Kidney (tissue), 14 donors: ENCODE data around the gene AJAP1. TPM values are rescaled to one million over a fixed set of nuclear protein-coding genes. Genes with fewer than 3 reads are reported as not detected.

ENCODE experiments used
- DNase-seq, 5 donors: peaks; one replicate each; pipeline ENCODE4 v3.0.0-alpha.2; 2013 to 2020
- FAIRE-seq: peaks from 2 replicates; lab custom pipeline; 2012; peaks lifted over from hg19 to GRCh38; lab: Jason Lieb, UNC
- H3K27ac ChIP-seq, 2 donors: one replicate each; pipeline ENCODE4 v1.7.0; 2013; ENCODE audit warnings: low read depth in 2 of 2, low read length in 2 of 2, inconsistent platforms in 1 of 2
- H3K27me3 ChIP-seq: one replicate; pipeline ENCODE4 v1.7.1; 2013; ENCODE audit warnings: low read length, inconsistent platforms; ENCODE audit not compliant: control insufficient read depth, insufficient read depth
- H3K36me3 ChIP-seq, 3 donors: one replicate each; pipeline versions ENCODE4 v1.7.0 to v1.7.1; 2013; ENCODE audit warnings: low read length in 3 of 3, control low read depth in 1 of 3, inconsistent platforms in 1 of 3; ENCODE audit not compliant: insufficient read depth in 3 of 3, control insufficient read depth in 2 of 3
- H3K4me1 ChIP-seq, 3 donors: one replicate each; pipeline versions ENCODE4 v1.7.0 to v1.7.1; 2013; ENCODE audit warnings: low read length in 3 of 3, inconsistent platforms in 1 of 3, low read depth in 1 of 3; ENCODE audit not compliant: control insufficient read depth in 2 of 3, insufficient read depth in 2 of 3
- H3K4me3 ChIP-seq, 3 donors: one replicate each; pipeline versions ENCODE4 v1.7.0 to v1.8.1; 2013; ENCODE audit warnings: low read length in 3 of 3, control low read depth in 1 of 3, inconsistent platforms in 1 of 3
- H3K9ac ChIP-seq, 3 donors: one replicate each; pipeline versions ENCODE4 v1.7.0 to v1.7.1; 2013; ENCODE audit warnings: low read length in 3 of 3, control low read depth in 1 of 3, inconsistent platforms in 1 of 3
- H3K9me3 ChIP-seq, 3 donors: one replicate each; pipeline versions ENCODE4 v1.7.0 to v1.7.1; 2013; ENCODE audit warnings: low read length in 3 of 3, control low read depth in 1 of 3, inconsistent platforms in 1 of 3; ENCODE audit not compliant: control insufficient read depth in 2 of 3, insufficient read depth in 1 of 3
- intact Hi-C: fragments of 100-400 bp; cut with DNase I; formaldehyde crosslinking; loops from one replicate; pipeline ENCODE4 v1.11.1; 2022
- polyA plus RNA-seq: library from polyadenylated mRNA; stranded (reverse); fragments of 350-450 nt; fragmentation: Illumina TruSeq; extraction: RNeasy Lipid Tissue Mini Kit (QIAGEN cat#74804); gene quantifications from one replicate; pipeline ENCODE4 v1.2.3, GENCODE V29; 2014; ENCODE audit warnings: low read depth, low replicate concordance; ENCODE audit not compliant: insufficient read depth
- total RNA-seq: library from RNA; stranded (reverse); fragmentation: NEBNext Ultra II Directional; extraction: Animal tissue kit (Norgen Biotek cat#: 25700); gene quantifications from one replicate; pipeline ENCODE4 v1.2.1, GENCODE V29; 2021
- TF ChIP-seq, protein P1 (sequence below): IDR thresholded peaks from 3 replicates; pipeline ENCODE4 v1.5.1; 2012; ENCODE audit warnings: mild to moderate bottlenecking, moderate library complexity, borderline replicate concordance; ENCODE audit not compliant: insufficient read depth; ENCODE audit errors: extremely low read depth
- donor health status: control.
- donor health status: control.
- donor health status: control.
- donor health status: control.
- donor health status: control.
- donor health status: DM: yes; HTN: yes; CAD: no.
- donor health status: Normal renal cell carcinoma (clear cell type).

The AJAP1 gene
- total and polyA plus RNA-seq, 2 donors from 2014 or later: 2.7 to 5.5 TPM

DNA sequence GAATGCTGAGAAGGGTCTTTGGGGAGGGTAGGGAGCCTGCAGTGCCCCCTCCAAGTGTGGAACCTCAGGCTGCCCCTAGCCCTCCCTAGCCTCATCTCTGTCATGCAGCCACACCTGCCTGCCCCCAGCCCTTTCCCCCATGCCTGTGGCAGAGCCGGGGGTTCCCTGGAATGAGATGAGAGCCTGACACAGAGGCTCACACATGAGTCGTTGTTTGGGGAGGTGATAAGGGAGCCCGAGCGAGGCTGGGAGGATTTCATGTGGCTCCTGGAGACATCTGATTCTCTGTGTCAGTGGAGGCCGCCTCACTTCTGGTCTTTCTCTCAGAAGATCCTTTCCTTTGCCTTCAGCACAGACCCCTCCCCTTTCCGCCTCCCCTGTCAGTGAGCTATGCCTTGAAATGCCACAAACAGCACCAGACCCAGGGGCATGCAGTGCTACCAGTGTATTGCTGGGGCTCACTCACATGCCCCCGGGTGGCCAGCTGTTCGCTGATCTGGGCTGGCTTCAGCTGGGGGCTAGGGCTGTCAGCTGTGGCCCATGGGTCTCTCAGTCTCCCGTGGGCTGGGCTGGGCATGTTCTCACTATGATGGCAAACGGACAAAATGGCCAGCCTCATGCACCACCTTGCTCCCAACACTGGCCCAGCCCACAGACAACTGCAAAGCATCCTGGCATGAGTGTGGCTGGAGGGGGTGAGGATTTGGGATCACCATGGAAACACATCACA lies 102.6 kb downstream of the AJAP1 start:
- Histone ChIP-seq H3K4me3 (no peak overlapping the region), H3K4me1 (no peaks in the 10 kb centered on the region), H3K36me3 (no peaks in the 10 kb centered on the region), H3K9me3 (peaks cover 0 to 2% (median 0%) of the 10 kb centered on the region in 3 donors), H3K9ac (no peak overlapping the region), H3K27me3 (no peaks in the 10 kb centered on the region), H3K27ac (no peak overlapping the region)
- FAIRE-seq (no peak), DNase-seq (no peak)
- TF ChIP-seq, protein P1, sequence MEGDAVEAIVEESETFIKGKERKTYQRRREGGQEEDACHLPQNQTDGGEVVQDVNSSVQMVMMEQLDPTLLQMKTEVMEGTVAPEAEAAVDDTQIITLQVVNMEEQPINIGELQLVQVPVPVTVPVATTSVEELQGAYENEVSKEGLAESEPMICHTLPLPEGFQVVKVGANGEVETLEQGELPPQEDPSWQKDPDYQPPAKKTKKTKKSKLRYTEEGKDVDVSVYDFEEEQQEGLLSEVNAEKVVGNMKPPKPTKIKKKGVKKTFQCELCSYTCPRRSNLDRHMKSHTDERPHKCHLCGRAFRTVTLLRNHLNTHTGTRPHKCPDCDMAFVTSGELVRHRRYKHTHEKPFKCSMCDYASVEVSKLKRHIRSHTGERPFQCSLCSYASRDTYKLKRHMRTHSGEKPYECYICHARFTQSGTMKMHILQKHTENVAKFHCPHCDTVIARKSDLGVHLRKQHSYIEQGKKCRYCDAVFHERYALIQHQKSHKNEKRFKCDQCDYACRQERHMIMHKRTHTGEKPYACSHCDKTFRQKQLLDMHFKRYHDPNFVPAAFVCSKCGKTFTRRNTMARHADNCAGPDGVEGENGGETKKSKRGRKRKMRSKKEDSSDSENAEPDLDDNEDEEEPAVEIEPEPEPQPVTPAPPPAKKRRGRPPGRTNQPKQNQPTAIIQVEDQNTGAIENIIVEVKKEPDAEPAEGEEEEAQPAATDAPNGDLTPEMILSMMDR: no peak
- intact Hi-C loops: no loop called here

DNA sequence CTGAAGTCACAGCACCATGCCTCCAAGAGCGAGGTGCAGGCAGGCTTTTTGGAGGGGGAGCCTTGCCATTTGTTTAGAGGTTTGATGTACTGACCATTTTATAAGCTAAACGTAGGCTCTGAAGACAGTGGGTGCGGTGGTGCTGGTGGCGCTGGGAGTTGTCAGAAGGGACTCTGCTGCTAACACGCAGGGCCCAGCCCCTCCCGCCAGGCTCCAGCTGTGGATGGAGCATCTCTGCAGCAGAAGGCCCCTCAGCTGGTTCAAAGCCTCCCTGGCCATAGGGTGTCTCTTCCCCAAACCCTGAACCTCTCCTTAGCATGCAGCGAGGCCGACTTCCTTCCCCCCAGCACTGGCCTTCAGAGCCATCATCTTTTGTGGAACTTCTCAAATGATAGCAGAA lies 105.3 kb downstream of the AJAP1 start:
- DNase-seq (peak in 1 of 5 donors; percentile 39), FAIRE-seq (no peak)
- Histone ChIP-seq H3K27ac (no peak overlapping the region), H3K4me1 (no peaks in the 10 kb centered on the region), H3K4me3 (no peak overlapping the region), H3K27me3 (no peaks in the 10 kb centered on the region), H3K36me3 (no peaks in the 10 kb centered on the region), H3K9me3 (no peaks in the 10 kb centered on the region), H3K9ac (no peak overlapping the region)
- intact Hi-C loops: no loop called here
- TF ChIP-seq, protein P1: no peak

DNA sequence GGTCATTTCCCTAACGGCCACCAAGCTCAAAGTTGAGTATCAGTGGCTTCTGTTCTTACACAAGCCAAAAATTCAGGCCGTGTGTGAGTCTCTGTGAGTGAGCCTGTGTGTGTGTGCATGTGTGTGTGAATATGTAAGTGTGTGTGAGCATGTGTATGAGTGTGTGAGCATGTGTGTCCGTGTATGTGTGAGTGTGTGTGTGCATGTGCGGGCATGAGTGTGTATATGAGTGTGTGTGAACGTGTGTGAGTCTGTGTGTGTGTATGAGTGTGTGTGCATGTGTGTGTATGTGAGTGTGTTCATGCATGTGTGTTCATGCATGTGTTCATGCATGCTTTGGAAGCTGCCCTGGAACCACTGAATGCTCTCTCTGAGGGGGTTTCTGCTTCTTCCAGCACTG lies 105.7 kb downstream of the AJAP1 start:
- TF ChIP-seq, protein P1: no peak
- Histone ChIP-seq H3K9ac (no peak overlapping the region), H3K27ac (no peak overlapping the region), H3K36me3 (no peaks in the 10 kb centered on the region), H3K9me3 (no peaks in the 10 kb centered on the region), H3K27me3 (no peaks in the 10 kb centered on the region), H3K4me3 (no peak overlapping the region), H3K4me1 (no peaks in the 10 kb centered on the region)
- intact Hi-C loops: no loop called here
- DNase-seq: no peak
- FAIRE-seq: no peak
